H7 (cell line): ENCODE measurements around the gene UBLCP1. TPM values are rescaled to one million over a fixed set of nuclear protein-coding genes. Genes with fewer than 3 reads are reported as not detected.

Experiments
- DNase-seq: peaks from one replicate; pipeline ENCODE4 v3.0.0; 2012
- H3K27me3 ChIP-seq: 2 replicates; pipeline ENCODE4 v1.6.0; 2011; ENCODE audit warnings: mild to moderate bottlenecking, low read length; ENCODE audit not compliant: control insufficient read depth, insufficient read depth
- H3K36me3 ChIP-seq: replicated peaks from 2 replicates; pipeline ENCODE4 v1.5.1; 2011; ENCODE audit warnings: low read length; ENCODE audit not compliant: control insufficient read depth, insufficient read depth
- H3K4me3 ChIP-seq: 2 replicates; pipeline ENCODE4 v1.5.1; 2011; ENCODE audit warnings: low read depth, mild to moderate bottlenecking, control low read depth, low read length, moderate library complexity; ENCODE audit not compliant: insufficient read depth
- total RNA-seq: library from RNA; depleted of rRNA; stranded (reverse); fragments of >200 nt; shearing (Covaris generic); gene quantifications from 2 replicates; pipeline ENCODE4 v1.2.3, GENCODE V29; 2014; rRNA removed

The UBLCP1 gene
- total RNA-seq, 1 experiment from 2014 or later = 36.0 TPM

GRCh38 chr5:159333545-159333925 lies 70.4 kb downstream of the UBLCP1 start:
- no peak for DNase-seq
- H3K27me3 ChIP-seq = no peaks in the 10 kb centered on the region
- no peaks in the 10 kb centered on the region for H3K36me3 ChIP-seq
- no peak overlapping the region for H3K4me3 ChIP-seq

Other genes with a start within 250 kb of the UBLCP1 start
- gene EBF1, start 163.4 kb upstream of the UBLCP1 start, total RNA-seq = 0.35 TPM in 1 of 2 replicates, not detected in the other
- gene RNF145, start 53.7 kb upstream of the UBLCP1 start, total RNA-seq = 22.4 and 23.9 TPM in 2 replicates
- gene IL12B, start 67.2 kb downstream of the UBLCP1 start, total RNA-seq = not detected in 2 replicates